Medulla oblongata (tissue), 1 donor: Measurements from ENCODE around the gene SEPTIN11.
A peak's percentile ranks its signal among the peaks of the same experiment; 100 is the strongest.

Experiments
- DNase-seq: peaks from one replicate; pipeline ENCODE4 v3.0.0-alpha.2; 2015; ENCODE audit errors: extremely low spot score

Gene SEPTIN11

DNA sequence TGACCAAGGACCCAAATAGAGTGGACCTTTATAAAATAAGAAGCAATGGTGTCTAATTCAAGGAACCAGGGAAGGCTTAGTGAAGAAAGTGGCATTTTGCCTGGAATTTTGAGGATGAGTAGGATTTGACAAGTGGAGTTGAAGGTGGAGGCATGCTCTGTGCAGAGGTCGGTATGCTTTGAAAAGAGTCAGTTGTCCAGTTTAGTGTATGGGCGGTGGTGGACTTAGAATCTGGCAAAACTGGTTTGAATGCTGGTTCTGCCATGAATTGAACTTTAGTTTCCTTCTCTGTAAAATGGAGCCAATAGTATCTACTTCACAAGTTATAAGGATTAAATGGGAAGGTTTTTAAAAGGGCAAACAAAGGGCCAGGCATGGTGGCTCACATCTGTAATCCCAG lies 29.7 kb downstream of the SEPTIN11 start:
- no peak for DNase-seq

DNA sequence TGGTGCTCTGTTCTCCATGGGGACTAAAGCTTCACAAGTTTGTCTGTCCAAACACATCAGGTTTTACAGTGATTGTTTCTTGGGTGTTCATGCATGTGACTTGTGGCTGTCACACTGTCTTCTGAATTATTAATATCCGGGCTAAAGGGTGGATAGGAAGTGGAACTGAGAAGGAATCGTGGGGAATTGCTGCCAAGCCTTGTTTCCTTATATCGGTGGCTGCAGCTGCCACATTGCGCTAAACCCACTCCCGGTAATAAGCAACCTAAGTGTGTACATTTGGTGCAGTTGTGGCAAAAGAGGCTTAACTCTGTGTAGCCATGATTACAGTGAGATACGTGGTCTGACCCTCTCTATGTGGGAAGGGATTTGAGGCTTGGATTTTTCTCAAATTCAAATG lies 30.7 kb downstream of the SEPTIN11 start:
- DNase-seq, result no peak

DNA sequence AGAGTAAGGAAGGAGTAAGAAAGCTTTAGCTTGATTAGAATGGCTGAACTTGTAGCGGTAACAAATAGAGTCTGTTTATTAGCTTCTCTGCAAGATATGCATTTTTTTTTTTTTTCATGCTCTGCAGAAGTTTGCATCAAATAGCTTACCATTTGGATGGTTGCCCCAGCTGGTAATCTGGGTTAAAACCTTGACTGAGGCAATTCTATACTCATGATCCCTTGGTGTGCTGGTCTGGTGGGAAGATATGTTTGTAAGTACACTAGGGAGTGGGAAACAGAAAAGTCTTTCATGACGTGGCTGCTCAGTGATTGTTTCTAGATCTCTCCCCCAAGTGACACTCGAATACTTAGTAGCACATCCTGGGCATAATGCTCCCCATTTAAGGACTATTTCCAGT lies 32.1 kb downstream of the SEPTIN11 start:
- no peak for DNase-seq

DNA sequence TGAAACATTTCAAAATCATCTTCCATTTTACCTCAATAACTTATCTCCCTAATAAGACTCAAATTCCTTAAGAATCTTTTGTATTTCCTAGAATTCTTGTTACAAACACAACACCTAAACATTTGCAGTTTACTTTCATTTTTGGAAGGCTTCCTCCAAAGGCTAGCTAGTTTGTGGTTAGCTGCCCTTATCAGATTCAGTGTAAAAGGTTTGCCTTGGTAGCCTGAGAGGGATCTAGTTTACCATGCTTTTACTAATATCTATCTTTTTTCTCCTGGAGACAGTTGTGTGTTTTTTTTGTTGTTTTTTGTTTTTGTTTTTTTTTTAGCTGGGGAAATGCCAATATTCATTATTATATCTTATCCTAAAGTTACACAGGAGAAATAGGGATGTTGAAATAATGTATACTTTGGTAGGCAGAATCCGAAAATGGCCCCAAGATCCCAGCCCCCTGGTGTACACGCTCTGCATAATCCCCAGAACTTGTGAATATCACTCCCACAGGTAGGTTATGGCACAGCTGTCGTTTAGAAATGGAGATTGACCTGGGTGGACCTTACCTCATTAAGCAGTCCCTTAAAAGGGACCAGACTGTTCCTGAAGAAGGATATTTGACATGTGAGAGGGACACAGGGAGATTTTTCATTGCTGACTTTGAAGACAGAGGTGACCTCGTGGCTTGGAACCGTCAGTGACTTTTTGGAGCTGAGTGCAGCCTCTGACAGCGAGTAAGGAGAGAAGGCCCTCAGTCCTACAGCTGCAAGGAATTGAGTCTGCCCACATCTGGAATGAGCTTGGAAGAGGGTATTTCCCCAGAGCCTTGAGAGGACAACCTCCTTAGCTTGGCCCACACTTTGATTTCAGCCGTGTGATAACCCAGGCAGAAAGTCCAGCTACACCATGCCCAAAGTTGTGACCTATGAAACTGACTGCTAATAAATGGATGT lies 33.4 kb downstream of the SEPTIN11 start:
- no peak for DNase-seq

DNA sequence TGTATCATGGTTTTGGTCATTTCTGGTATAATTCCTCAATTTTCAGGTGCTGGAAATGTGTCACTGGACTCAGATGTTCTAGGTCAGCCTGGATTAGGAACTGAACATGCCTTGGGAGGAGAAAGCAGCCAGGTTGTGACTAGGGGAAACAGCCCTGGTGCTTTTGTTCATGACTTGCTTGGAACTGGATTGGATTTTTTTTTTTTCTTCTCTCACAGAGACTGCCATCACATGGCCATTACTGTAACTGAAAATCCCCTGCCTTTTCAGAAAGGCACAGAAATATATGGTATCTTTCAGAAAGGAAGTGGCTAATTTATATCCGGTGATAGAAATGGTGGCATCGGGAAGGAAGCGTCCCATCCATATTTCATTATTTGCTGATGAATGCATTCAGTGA lies 34.6 kb downstream of the SEPTIN11 start:
- DNase-seq, result no peak

DNA sequence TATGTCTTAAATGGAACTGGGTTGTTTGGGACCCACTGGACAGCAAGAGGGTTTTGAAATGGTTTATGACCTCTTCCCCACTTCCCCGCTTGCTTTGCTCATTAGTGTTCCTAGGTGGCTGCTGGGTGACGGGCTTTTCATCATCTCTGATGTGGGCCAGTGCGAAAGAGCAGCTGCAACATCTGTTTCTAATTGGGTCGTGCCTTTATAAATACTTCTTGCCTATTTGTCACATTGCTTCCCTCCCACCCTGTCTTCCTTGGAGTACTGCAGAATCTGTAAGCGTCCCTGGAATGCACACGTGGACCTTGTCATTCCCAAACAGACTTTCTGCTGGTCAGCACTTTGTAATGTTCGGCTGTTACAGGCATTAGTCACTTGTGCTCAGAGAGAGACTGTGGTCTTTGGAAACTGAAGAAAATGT lies 35.2 kb downstream of the SEPTIN11 start:
- DNase-seq, result peak; percentile 50

DNA sequence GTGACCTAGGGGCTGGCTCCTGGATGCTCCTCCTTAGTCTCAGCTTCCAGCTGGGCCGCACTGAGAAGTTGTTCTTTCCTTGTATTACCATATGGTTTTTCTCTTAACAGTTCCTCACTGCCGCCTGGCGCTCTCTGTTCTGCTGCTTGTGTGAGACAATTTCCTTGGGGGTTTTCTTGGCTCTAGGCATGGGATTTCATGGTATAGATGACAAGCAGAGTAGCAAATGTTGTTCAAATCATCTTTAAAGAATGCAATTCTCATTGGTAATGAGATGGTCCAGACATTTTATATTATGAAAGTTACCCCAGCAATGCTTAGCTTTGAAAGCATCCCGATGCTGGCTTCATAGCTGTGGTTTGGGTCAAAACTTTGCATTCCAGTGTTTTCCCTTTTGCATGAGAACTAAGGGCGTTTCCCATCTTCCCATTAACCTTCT lies 37.6 kb downstream of the SEPTIN11 start:
- DNase-seq, result no peak

DNA sequence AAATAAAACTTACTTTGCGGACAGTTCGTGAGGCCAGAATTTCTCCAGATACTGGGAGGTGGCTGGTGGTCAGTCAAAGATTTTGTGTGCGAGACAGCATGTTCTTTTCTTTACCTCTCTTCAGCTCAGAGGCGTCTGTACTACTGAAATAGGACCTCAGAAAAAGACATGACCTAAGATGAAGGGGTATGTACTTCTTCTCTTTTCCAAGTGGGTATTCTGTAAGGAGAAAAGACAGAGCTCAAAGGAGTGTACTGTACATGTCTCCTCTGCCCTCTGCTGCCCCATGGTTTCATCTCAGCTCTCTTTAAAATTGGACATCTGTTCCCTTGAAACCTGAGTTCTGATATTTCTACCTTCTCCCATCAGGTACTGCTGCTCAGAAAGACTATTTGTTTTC lies 38.1 kb downstream of the SEPTIN11 start:
- DNase-seq, result no peak

DNA sequence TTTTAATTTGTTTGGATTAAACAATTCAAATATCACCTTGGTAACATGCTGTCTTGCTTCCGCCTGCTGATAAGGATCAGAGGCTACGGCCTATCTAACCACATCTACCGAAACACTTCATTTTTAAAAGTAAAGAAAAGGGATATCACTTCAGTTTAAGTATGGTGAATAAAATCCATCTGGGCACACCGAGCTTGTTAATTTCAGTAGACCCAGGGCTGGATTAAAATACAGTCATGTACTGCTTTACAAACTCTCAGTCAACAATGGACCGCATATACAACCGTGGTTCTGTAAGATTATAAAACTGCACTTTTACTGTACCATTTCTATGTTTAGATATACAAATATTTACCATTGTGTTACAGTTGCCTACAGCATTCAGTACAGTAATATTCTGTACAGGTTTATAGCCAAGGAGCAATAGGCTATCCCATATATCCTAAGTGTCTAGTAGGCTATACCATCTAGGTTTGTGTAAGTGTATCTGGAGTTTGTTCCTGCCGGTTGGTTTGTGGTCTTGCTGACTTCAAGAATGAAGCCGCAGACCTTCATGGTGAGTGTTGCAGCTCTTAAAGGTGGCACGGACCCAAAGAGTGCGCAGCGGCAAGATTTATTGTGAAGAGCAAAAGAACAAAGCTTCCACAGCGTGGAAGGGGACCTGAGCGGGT lies 40.0 kb downstream of the SEPTIN11 start:
- DNase-seq, result no peak

DNA sequence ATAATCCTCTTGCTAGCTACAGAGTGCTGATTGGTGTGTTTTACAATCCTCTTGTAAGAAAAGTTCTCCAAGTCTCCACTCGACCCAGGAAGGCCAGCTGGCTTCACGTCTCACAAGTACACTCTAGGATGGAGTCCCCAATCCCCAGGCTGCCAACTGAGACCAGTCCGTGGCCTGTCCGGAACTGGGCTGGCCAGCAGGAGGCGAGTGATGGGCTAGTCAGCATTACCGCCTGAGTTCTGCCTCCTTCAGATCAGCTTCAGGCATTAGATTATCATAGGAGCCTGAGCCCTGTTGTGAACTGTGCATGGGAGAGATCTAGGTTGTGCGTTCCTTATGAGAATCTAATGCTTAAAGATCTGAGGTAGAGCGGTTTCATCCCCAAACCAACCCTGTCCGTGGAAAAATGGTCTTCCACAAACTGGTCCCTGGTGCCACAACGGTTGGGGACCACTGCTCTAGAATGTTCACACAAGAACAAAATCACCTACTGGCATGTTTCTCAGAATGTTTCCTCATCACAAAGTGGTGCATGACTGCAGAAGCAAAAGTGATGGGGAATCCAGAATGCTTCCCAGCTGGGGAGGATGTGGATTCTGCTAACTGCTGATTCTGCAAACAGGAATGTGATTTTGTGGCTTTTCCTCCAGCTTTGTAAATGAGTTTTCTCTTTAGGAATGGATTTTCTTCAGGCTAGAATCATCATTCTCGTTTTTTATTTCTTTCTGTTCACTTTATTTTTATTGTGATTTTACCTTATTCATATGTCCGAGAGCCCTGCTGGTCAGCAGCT lies 40.9 kb downstream of the SEPTIN11 start:
- DNase-seq, result no peak

DNA sequence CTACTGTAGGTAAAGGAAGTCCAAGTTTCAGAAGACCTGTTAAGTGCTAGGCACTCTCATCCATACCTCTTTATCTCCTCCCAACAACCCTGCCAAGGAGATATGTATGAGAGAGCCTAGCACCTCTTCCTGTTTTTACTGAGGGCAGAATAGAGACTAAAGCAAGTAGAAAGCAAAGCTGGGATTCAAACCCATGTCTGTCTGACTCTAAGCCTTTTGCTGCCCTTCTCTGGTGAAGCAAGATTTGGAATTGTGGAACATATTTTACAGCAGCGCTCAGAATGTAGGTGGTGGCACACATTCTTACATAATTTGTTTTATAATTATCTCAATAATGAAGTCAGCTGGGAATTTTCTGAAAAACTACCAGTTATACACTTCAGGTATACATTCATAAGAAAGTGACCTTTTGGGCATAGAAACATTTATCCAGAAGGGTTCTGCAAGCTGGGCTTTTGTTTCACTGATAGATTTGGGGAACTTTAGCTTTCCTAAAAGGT lies 41.7 kb downstream of the SEPTIN11 start:
- no peak for DNase-seq

DNA sequence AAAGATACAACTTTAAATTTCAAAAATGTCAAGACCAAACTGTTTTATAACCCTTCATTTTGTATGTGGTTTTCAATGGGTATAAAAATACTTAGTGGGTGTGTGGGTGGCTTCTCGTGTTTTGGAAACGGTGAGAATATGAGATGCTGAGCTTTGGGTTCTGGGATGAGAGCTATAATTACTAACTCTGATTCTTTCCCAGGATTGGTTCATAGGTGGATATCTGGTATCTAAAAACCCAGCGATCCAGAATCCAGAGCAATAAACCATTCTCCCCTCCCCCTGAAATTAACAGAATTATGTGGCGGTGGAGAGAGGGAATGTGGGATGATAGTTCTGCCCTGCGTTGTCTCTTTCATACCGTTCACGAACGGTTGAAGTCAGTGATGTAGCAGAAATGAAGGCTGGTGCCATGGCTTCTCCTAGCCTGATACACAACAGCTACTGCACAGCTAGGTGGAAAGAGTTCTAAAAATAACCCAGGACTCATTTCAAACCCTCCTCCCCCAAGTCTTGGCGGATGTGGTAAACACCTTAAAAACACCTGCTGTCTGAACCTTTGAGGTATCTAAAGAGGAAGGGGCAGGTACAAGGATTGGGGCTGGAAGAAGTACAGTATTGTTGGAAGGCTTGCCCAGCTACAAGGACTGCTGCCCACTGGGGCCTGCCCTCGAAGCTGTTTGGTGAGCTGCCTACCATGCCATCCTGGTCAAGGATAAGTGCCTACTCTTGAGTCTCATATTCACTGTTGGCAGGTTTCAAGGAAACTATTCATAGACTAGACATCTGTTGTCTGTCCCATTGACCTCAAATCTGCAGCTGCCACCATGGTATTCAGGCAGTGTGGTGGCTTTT lies 44.5 kb downstream of the SEPTIN11 start:
- DNase-seq, result no peak

DNA sequence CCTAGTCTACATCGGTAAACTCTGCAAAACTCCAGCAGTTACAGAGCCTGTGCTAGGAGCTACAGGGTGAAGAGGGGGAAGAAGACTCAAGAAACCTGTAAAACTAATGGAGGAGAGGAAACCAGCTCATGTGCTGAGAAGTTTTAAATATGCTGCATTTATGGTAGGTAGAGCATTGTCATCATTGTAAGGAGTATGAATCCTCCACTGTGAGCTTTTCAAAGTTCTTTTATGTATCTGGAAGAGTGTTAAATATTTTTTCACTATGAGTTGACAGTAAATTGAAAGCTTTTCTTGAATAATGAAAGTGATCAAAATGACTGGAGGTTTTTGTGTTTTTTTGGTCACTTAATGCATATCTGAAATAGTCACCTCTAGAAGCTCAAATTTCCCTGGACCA lies 46.2 kb downstream of the SEPTIN11 start:
- DNase-seq, result no peak

DNA sequence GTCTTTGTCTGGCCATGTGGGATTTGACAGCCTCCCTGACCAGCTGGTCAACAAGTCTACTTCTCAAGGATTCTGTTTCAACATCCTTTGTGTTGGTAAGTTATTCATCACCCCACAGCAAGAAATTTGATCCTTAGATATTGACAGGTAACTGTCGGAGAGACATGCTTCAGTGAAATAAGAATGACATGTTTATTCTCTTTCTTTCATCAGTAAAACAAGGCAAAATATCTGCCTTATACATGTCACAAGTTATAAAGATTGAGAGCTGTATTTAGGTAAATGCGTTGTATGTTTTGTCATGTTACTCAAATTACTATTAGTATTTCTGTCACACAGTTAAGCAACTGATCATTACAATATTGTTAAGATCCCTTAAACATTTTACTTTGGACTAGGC lies 46.9 kb downstream of the SEPTIN11 start:
- DNase-seq, result no peak

DNA sequence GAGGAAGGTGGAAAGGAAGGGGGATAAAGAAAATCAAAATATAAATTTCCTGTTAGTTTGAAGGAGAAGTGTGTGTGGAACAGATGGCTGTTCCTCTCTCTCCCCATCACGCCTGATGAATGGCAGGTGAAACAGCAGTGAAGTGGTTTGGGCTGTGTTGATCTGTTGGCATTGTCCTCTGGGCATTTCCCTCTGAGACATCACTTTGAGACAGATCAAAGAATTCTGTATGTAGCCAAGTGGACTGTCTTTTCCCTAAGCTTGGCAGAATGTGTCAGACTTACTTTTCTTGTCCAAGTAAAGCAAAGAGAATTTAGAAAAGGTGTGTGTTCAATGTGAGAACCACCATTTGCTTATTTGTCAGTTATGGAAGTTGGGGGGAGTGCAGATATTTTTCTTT lies 47.5 kb downstream of the SEPTIN11 start:
- DNase-seq, result no peak

DNA sequence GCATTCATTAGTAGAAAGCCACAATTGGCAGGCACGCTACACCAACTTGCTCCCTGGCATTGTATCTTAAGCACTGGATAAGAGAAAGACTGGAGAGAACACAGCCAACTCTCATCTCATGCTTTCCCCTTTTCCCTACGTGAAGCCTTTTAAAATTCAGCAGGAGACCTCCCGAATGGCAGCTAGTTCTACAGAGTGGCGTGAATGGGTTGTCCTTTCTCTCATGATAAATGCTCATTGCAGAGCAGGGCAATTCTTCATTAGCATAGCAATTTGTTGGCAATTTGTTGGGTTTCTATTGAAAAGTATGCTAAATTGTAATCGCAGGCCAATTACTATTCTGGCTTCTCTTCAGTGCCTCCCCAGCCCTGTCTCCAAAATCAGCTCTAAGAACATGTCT lies 48.0 kb downstream of the SEPTIN11 start:
- peak; percentile 61 for DNase-seq

DNA sequence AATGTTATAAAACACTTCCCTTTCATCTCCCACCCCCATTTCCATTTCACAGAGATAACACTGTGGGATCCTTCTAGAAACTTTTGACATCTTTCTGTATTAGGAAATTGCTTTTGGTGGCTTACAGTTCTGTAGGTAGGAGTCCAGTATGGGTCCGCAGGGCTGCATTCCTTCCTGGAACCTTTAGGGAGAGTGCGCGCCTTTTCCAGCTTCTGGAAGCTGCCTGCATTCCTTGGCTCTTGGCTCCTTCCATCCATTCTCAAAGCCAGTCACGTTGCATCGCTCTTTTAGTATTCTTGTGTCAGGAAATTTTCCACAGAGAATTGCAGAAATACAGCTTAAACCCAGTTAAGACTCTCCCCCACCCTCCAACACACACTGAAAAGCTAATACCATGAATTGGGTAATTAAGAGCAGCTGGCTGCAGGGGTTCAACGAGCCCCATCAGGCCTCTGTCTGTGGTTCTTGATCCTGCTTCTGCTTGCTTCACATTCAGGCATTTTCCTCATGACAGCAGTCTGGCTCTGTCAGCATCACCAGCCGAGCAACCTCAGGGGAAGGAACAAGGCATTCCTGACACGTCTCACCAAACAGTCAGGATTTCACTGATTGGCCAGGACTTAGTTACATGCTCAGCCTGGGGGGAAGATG lies 48.8 kb downstream of the SEPTIN11 start:
- no peak for DNase-seq
